A673 (cell line): Measurements from ENCODE around the gene ZBTB16.

Experiments
- CTCF ChIP-seq: fragments of 300-800, 200-600 bp; sonication (generic); conservative IDR thresholded peaks from 2 replicates; pipeline ENCODE4 v1.5.1; 2017; ENCODE audit warnings: low read depth, mild to moderate bottlenecking, antibody characterized with exemption, low read length, moderate library complexity, mixed read lengths
- EZH2 ChIP-seq: fragments of 200-600 bp; sonication (generic); IDR thresholded peaks from 2 replicates; pipeline ENCODE4 v1.6.1; 2017; ENCODE audit warnings: borderline replicate concordance, low read depth, mild to moderate bottlenecking, mixed read lengths, antibody characterized with exemption, low read length; ENCODE audit not compliant: poor library complexity, severe bottlenecking

- TF ChIP-seq EZH2, result no peak
- TF ChIP-seq CTCF, result no peak
Observed at GRCh38 chr11:114076921-114077331, 17.4 kb downstream of the ZBTB16 start.
